Measurements from ENCODE around the gene LYPD8.
"Not testable (repeated sequence)": the region's sequence is repeated elsewhere in the genome, so short reads cannot be mapped to it uniquely, and the experiment has no call there.

Gene LYPD8

GRCh38 chr1:248793592-248793991 is 38.0 kb upstream of the LYPD8 start:
- DNase-seq (ENCODE audit: low read depth, low spot score): no peak
- TF ChIP-seq CTCF (IDR thresholded peaks at IDR 0.05; ENCODE audit: low read depth, low read length): no peak

GRCh38 chr1:248792342-248792741 is 36.8 kb upstream of the LYPD8 start:
- in situ Hi-C loops (cut with HindIII; ENCODE audit: low sequenced_read_pairs): no loop called here
- TF ChIP-seq CTCF (IDR thresholded peaks at IDR 0.05; ENCODE audit: low read depth, low read length): no peak
- no peak overlapping the region for H3K4me3 ChIP-seq (ENCODE audit: low read depth, low read length)
- DNase-seq (ENCODE audit: low read depth, low spot score): no peak

More at GRCh38 chr1:248793592-248793991, 38.0 kb upstream of the LYPD8 start:
- in situ Hi-C loops (cut with HindIII; ENCODE audit: low sequenced_read_pairs): no loop called here
- H3K4me3 ChIP-seq (ENCODE audit: low read depth, low read length): no peak overlapping the region

DNA sequence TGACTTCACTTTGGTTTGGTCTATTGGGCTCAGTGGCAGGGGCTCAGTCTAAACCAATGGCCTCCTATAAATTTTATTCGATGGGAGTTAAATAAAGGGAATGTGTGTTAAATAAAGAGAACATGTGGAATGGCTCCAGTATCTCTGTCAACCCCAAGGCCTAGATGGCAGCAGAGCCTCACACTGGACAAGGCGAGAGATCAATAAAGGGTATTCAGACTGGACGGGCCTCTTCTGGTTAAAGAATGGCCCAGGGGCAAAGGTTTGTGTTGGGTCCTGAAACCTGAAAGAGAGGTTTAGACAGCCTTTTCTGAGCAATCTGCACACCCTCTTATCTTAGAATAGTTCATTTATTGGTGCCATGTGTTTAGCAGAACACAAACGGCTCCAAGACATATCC is 35.5 kb upstream of the LYPD8 start:
- no peak overlapping the region for H3K4me3 ChIP-seq (ENCODE audit: low read depth, low read length)
- no peak for TF ChIP-seq CTCF (IDR thresholded peaks at IDR 0.05; ENCODE audit: low read depth, low read length)
- DNase-seq (ENCODE audit: low read depth, low spot score): no peak
- in situ Hi-C loops (cut with HindIII; ENCODE audit: low sequenced_read_pairs): no loop called here

DNA sequence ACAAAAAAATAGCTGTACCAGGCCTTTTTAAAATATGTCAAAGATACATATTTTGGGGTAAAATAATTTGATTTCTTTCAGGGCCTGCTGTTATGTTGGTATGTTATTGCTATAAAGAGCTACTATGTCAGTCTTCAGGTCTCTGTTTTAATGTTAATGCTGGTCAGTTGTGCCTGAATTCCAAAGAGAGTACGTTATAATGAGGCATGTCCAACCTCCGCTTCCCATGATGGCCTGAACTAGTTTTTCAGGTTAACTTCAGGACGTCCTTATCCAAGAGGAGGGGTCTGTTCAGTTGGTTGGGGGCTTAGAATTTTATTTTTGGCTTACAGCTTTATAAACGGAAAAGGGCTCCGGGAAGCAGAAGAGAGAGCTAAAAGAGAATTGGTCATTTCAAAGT is 34.9 kb upstream of the LYPD8 start:
- H3K4me3 ChIP-seq (ENCODE audit: low read depth, low read length): no peak overlapping the region
- no peak for DNase-seq (ENCODE audit: low read depth, low spot score)
- in situ Hi-C loops (cut with HindIII; ENCODE audit: low sequenced_read_pairs): no loop called here
- TF ChIP-seq CTCF (IDR thresholded peaks at IDR 0.05; ENCODE audit: low read depth, low read length): no peak

GRCh38 chr1:248789337-248789736 is 33.8 kb upstream of the LYPD8 start:
- H3K4me3 ChIP-seq (ENCODE audit: low read depth, low read length); DNase-seq (ENCODE audit: low read depth, low spot score); in situ Hi-C loops (cut with HindIII; ENCODE audit: low sequenced_read_pairs): not testable (repeated sequence)

DNA sequence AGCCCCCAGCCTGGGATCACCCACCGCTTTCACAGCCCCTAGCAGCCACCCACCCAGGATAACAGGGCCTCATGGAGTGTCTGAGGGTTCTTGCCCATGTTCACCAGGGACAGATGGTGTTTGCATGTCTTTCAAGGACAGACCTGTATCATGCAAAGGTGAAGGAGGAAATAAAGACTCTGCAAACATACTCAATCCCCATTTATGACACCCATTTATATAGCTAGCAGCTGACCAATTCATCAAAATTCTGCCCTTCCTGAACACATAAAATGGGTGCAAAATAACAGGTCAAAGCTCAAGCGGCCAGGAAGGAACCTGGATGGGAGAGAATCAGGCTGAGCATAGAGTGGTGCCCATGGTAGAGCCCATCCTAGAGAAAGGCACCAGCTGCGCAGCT is 32.8 kb upstream of the LYPD8 start:
- no peak for DNase-seq (ENCODE audit: low read depth, low spot score)
- TF ChIP-seq CTCF (IDR thresholded peaks at IDR 0.05; ENCODE audit: low read depth, low read length): no peak
- in situ Hi-C loops (cut with HindIII; ENCODE audit: low sequenced_read_pairs): no loop called here
- H3K4me3 ChIP-seq (ENCODE audit: low read depth, low read length): no peak overlapping the region

- in situ Hi-C loops (cut with HindIII; ENCODE audit: low sequenced_read_pairs): no loop called here
- no peak for TF ChIP-seq CTCF (IDR thresholded peaks at IDR 0.05; ENCODE audit: low read depth, low read length)
- no peak for DNase-seq (ENCODE audit: low read depth, low spot score)
- no peak overlapping the region for H3K4me3 ChIP-seq (ENCODE audit: low read depth, low read length)
Observed at GRCh38 chr1:248787430-248787829, 31.9 kb upstream of the LYPD8 start.
